Measurements from ENCODE around the gene JAZF1. TPM values are rescaled to one million over a fixed set of nuclear protein-coding genes. Genes with fewer than 3 reads are reported as not detected.

JAZF1 gene
- total and polyA plus RNA-seq, 12 donors, result 6.9 to 42.3 (median 30.0) TPM

DNA sequence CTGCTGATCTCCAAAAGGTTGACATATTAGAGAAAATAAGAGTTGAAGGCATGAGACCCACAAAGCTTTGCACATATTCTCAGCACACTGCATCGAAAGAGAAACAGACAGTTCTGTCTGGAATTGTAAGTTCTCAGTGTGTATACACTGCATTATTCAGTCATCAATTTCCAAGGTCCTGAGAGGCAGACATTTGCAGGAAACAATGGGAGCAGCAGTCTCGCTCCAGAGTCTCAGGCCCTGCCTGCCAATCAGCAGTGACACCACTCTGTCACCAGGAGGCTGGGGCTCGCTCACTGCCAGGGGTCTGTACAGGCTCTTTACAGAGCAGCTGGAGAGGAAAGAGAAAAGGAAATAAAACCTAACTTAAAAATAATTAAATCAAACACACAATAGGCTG lies 36.3 kb downstream of the JAZF1 start:
- ATAC-seq, result peak in 5 of 8 donors; percentile 22 to 58 (median 55)
- Histone ChIP-seq H3K4me1 (peaks cover 0 to 49% (median 19%) of the 10 kb centered on the region in 9 donors), H3K9me3 (no peaks in the 10 kb centered on the region), H3K36me3 (peaks cover 0 to 3% (median 0%) of the 10 kb centered on the region in 9 donors), H3K27ac (no peak overlapping the region), H3K4me3 (no peak overlapping the region), H3K27me3 (no peaks in the 10 kb centered on the region)
- TF ChIP-seq, protein P1, sequence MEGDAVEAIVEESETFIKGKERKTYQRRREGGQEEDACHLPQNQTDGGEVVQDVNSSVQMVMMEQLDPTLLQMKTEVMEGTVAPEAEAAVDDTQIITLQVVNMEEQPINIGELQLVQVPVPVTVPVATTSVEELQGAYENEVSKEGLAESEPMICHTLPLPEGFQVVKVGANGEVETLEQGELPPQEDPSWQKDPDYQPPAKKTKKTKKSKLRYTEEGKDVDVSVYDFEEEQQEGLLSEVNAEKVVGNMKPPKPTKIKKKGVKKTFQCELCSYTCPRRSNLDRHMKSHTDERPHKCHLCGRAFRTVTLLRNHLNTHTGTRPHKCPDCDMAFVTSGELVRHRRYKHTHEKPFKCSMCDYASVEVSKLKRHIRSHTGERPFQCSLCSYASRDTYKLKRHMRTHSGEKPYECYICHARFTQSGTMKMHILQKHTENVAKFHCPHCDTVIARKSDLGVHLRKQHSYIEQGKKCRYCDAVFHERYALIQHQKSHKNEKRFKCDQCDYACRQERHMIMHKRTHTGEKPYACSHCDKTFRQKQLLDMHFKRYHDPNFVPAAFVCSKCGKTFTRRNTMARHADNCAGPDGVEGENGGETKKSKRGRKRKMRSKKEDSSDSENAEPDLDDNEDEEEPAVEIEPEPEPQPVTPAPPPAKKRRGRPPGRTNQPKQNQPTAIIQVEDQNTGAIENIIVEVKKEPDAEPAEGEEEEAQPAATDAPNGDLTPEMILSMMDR (IDR thresholded peaks at IDR 0.05), result peak in 3 of 9 donors; percentile 9 to 32 (median 26)
- no peak for DNase-seq
- WGBS, 2 donors, result 65 to 72% methylated on average over 3 of the region's 3 CpGs
- intact Hi-C loops (cut with DNase I), result no loop called here

DNA sequence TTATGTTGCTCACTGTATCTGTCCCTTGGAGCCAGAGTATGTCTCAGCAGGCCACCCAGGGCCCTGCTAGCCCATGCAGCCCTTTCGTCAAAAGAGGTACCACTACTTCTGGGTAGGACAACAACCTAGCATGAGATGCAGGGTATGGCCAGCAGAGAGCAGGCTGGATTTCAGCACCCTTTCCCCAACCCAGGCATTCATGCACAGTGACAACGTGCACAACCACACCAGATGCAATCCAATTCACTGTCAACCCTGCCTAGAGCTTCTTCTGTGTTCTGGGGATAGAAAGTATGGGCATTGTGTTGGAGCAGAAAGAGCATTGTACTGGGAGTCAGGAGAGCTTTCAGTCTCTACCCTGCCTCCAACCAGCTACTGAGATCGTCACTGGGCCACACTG lies 37.9 kb downstream of the JAZF1 start:
- Histone ChIP-seq H3K9me3 (no peaks in the 10 kb centered on the region), H3K4me1 (peaks cover 0 to 54% (median 20%) of the 10 kb centered on the region in 9 donors), H3K27ac (no peak overlapping the region), H3K36me3 (peaks cover 0 to 3% (median 0%) of the 10 kb centered on the region in 9 donors), H3K27me3 (no peaks in the 10 kb centered on the region), H3K4me3 (no peak overlapping the region)
- ATAC-seq, result peak in 1 of 8 donors; percentile 26
- DNase-seq, result no peak
- intact Hi-C loops (cut with DNase I), result no loop called here
- 85 to 88% methylated on average over 3 of the region's 3 CpGs for WGBS, 2 donors
- TF ChIP-seq, protein P1 (IDR thresholded peaks at IDR 0.05), result peak in 1 of 9 donors; percentile 13

DNA sequence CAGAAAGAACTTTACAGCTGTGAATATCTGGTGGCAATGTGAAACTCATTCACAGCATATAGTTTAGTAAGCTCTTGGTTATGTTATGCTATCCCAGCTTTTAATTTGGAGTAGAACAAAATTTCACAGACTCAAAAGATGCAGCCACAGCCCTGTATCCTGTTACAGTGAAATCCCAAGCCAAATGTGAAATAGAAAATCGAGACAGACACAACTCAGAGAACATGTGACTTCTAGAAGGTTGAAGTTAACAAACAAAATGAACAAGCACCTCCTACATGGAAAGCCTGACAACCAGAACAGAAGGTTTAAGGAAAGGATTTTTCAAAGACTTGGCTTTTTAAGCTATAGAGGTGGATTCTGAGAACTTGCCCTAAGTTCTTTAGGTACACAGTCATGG lies 39.6 kb downstream of the JAZF1 start:
- H3K4me1 ChIP-seq, result peaks cover under 1 to 61% (median 28%) of the 10 kb centered on the region in 9 donors
- no peaks in the 10 kb centered on the region for H3K9me3 ChIP-seq
- TF ChIP-seq, protein P1 (IDR thresholded peaks at IDR 0.05), result no peak
- H3K36me3 ChIP-seq, result peaks cover 0 to 3% (median 0%) of the 10 kb centered on the region in 9 donors
- no peaks in the 10 kb centered on the region for H3K27me3 ChIP-seq
- intact Hi-C loops (cut with DNase I), result no loop called here
- ATAC-seq (no peak), DNase-seq (no peak)
- no peak overlapping the region for H3K4me3 ChIP-seq
- WGBS, 2 donors, result 27 to 34% methylated on average over 1 of the region's 1 CpG
- H3K27ac ChIP-seq, result no peak overlapping the region

DNA sequence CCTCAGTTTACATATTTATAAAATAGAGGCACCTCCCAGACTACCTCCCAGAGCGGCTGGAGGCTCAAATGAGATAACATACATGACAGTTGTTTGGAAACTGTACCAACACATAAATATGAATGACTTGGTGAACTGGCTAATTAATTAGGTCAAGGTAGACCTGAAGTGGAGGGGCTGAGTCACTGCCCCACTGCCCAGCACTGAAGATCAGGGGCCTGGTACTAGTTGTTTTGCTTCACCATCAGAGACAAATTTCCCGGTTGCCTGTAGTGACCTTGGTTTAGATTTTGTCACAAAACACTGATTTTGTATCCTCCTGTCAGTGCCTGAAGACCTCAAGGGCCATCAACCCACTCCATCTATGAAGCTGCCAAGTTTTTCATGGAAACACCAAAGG lies 41.8 kb downstream of the JAZF1 start:
- Histone ChIP-seq H3K4me1 (peaks cover 12 to 55% (median 36%) of the 10 kb centered on the region in 9 donors), H3K36me3 (no peaks in the 10 kb centered on the region), H3K27me3 (no peaks in the 10 kb centered on the region), H3K27ac (no peak overlapping the region), H3K4me3 (no peak overlapping the region), H3K9me3 (no peaks in the 10 kb centered on the region)
- 84 to 93% methylated on average over 2 of the region's 2 CpGs for WGBS, 2 donors
- TF ChIP-seq, protein P1 (IDR thresholded peaks at IDR 0.05), result no peak
- intact Hi-C loops (cut with DNase I), result no loop called here
- DNase-seq (no peak), ATAC-seq (no peak)
